ENCODE results near the gene PDZRN4. TPM values are rescaled to one million over a fixed set of nuclear protein-coding genes. Genes with fewer than 3 reads are reported as not detected.

Gene PDZRN4
- under 0.01 and 0.12 TPM in 2 replicates for total RNA-seq

DNA sequence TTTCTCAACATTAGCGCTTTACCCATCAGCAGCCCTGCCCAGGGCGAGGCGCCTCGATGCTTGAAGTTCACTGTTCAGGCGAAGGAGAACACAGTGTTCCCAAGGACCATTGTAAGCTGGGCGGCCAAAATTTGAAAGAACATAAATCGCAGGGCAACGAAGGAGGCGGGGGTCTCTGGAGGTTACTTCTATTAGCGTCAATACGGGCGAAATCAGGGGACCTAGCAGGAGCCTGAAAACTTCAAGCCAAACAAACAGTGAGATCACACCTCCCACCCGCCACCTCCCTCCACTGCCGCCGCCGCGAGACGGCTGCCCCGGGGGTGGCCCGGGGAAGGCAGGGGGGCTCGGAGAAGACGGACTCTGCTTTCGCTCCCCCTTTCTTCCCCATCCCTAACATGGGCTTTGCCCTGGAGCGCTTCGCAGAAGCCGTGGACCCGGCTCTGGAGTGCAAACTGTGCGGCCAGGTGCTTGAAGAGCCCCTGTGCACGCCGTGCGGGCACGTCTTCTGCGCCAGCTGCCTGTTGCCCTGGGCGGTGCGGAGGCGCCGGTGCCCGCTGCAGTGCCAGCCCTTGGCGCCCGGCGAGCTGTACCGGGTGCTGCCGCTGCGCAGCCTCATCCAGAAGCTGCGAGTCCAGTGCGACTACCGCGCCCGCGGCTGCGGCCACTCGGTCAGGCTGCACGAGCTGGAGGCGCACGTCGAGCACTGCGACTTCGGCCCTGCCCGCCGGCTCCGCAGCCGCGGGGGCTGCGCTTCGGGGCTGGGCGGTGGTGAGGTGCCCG is at the start of gene PDZRN4:
Gene PDZRN4 (plus strand): TSS at position 263 of the 783 bp plus-strand sequence.

